Measurements from ENCODE around the gene TXNDC8.
"Not testable (repeated sequence)": the region's sequence is repeated elsewhere in the genome, so short reads cannot be mapped to it uniquely, and the experiment has no call there.

TXNDC8 gene

GRCh38 chr9:110337727-110338126 lies at the start of gene TXNDC8:
Gene TXNDC8, minus strand, starts transcription at chr9:110337863.
- no peak for DNase-seq (ENCODE audit: low read depth)

GRCh38 chr9:110383491-110383890 lies 45.8 kb upstream of the TXNDC8 start:
- no peak for DNase-seq (ENCODE audit: low read depth)

- no peak for DNase-seq (ENCODE audit: low read depth)
Observed at GRCh38 chr9:110382731-110383130, 45.1 kb upstream of the TXNDC8 start.

GRCh38 chr9:110371411-110372007 lies 33.8 kb upstream of the TXNDC8 start:
- DNase-seq (ENCODE audit: low read depth), result no peak

- no peak for DNase-seq (ENCODE audit: low read depth)
Observed at GRCh38 chr9:110370315-110370714, 32.7 kb upstream of the TXNDC8 start.

- no peak for DNase-seq (ENCODE audit: low read depth)
Observed at GRCh38 chr9:110364451-110364850, 26.8 kb upstream of the TXNDC8 start.

GRCh38 chr9:110358992-110359391 lies 21.3 kb upstream of the TXNDC8 start:
- not testable (repeated sequence) for DNase-seq (ENCODE audit: low read depth)

- DNase-seq (ENCODE audit: low read depth), result no peak
Observed at GRCh38 chr9:110357505-110357904, 19.8 kb upstream of the TXNDC8 start.

- DNase-seq (ENCODE audit: low read depth), result no peak
Observed at GRCh38 chr9:110356639-110357395, 19.2 kb upstream of the TXNDC8 start.

GRCh38 chr9:110355911-110356310 lies 18.2 kb upstream of the TXNDC8 start:
- no peak for DNase-seq (ENCODE audit: low read depth)

GRCh38 chr9:110351009-110351467 lies 13.4 kb upstream of the TXNDC8 start:
- peak; percentile 83 for DNase-seq (ENCODE audit: low read depth)

- no peak for DNase-seq (ENCODE audit: low read depth)
Observed at GRCh38 chr9:110346325-110346724, 8.7 kb upstream of the TXNDC8 start.

GRCh38 chr9:110344821-110345220 lies 7.2 kb upstream of the TXNDC8 start:
- no peak for DNase-seq (ENCODE audit: low read depth)

GRCh38 chr9:110343551-110343950 lies 5.9 kb upstream of the TXNDC8 start:
- no peak for DNase-seq (ENCODE audit: low read depth)

- no peak for DNase-seq (ENCODE audit: low read depth)
Observed at GRCh38 chr9:110340306-110340705, 2.6 kb upstream of the TXNDC8 start.

GRCh38 chr9:110338143-110338542 lies 480 bp upstream of the TXNDC8 start:
- no peak for DNase-seq (ENCODE audit: low read depth)

- no peak for DNase-seq (ENCODE audit: low read depth)
Observed at GRCh38 chr9:110336363-110336762, 1.3 kb downstream of the TXNDC8 start.

GRCh38 chr9:110334871-110335270 lies 2.8 kb downstream of the TXNDC8 start:
- no peak for DNase-seq (ENCODE audit: low read depth)

- DNase-seq (ENCODE audit: low read depth), result no peak
Observed at GRCh38 chr9:110334183-110334582, 3.5 kb downstream of the TXNDC8 start.

- DNase-seq (ENCODE audit: low read depth), result no peak
Observed at GRCh38 chr9:110332766-110333165, 4.9 kb downstream of the TXNDC8 start.

GRCh38 chr9:110330484-110331105 lies 7.1 kb downstream of the TXNDC8 start:
- DNase-seq (ENCODE audit: low read depth), result no peak

- DNase-seq (ENCODE audit: low read depth), result no peak
Observed at GRCh38 chr9:110329639-110330230, 7.9 kb downstream of the TXNDC8 start.

- DNase-seq (ENCODE audit: low read depth), result no peak
Observed at GRCh38 chr9:110328763-110329162, 8.9 kb downstream of the TXNDC8 start.
